ENCODE measurements around the gene CD58. TPM values are rescaled to one million over a fixed set of nuclear protein-coding genes. Genes with fewer than 3 reads are reported as not detected.

Gene CD58
- total and polyA plus RNA-seq, 9 of the 15 experiments (the other 6 are each of a cell fraction or from before 2014, with no cell fraction given): 18.1 to 113 (median 37.4) TPM

DNA sequence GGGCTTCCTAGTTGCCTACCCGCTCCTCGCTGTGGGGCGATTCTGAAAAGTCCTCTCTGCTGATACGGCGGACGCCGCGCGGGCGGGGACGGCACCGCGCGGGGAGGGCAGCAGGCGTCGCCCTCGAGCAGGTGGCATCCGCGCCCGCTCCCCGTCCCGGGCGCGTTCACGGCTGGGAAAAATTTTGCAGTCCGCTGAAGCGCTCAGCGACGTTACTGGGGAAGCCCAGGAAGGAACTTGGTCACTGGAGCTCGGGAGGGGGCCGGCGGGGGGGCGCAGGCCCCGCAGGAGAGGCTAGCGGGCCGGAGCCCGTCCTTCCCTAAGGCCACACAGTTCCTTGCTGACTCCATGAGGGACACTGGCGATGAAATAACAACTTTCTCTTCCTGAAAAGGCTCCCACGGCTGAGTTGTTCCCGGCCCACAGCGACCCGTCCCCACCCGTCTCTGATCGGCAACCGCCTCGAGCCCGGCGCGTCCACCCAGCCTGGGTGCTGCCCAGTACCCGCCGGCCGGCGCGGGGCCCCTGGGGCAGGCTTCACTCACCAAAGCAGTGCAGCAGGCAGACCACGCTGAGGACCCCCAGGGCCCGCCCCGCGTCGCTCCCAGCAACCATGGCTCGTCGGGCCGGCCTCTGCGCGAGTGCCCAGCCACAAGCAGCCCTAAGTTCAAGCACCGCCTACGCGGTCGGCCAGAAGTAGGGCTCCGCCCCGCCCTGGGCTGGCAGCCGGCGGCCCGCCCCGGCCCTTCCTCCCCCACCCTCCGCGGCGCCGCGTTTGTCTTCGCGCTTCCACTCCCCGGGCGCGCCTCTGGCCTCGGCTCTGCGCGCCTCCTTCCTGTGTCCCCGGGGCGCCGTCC, at the start of gene CD58 (continued):
- TF ChIP-seq, protein P1, sequence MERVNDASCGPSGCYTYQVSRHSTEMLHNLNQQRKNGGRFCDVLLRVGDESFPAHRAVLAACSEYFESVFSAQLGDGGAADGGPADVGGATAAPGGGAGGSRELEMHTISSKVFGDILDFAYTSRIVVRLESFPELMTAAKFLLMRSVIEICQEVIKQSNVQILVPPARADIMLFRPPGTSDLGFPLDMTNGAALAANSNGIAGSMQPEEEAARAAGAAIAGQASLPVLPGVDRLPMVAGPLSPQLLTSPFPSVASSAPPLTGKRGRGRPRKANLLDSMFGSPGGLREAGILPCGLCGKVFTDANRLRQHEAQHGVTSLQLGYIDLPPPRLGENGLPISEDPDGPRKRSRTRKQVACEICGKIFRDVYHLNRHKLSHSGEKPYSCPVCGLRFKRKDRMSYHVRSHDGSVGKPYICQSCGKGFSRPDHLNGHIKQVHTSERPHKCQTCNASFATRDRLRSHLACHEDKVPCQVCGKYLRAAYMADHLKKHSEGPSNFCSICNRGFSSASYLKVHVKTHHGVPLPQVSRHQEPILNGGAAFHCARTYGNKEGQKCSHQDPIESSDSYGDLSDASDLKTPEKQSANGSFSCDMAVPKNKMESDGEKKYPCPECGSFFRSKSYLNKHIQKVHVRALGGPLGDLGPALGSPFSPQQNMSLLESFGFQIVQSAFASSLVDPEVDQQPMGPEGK (CRISPR knock-in tag; IDR thresholded peaks at IDR 0.05; ENCODE audit: borderline replicate concordance): no peak
- peak; percentile 57; the same call in 1 of the 2 replicates for TF ChIP-seq PTBP1 (IDR thresholded peaks at IDR 0.05; ENCODE audit: low read depth, low read length)
- no peak for TF ChIP-seq PHB2 (IDR thresholded peaks at IDR 0.05; ENCODE audit: low read depth)
- TF ChIP-seq ZNF830 (CRISPR knock-in tag; IDR thresholded peaks at IDR 0.05): no peak
- peak; percentile 87 for TF ChIP-seq CXXC5 (CRISPR knock-in tag; IDR thresholded peaks at IDR 0.05)
- TF ChIP-seq MYBL2 (IDR thresholded peaks at IDR 0.05; ENCODE audit: low read depth): no peak
- TF ChIP-seq MYBL2 (CRISPR knock-in tag; IDR thresholded peaks at IDR 0.05; ENCODE audit: borderline replicate concordance): no peak
- TF ChIP-seq, protein P2, sequence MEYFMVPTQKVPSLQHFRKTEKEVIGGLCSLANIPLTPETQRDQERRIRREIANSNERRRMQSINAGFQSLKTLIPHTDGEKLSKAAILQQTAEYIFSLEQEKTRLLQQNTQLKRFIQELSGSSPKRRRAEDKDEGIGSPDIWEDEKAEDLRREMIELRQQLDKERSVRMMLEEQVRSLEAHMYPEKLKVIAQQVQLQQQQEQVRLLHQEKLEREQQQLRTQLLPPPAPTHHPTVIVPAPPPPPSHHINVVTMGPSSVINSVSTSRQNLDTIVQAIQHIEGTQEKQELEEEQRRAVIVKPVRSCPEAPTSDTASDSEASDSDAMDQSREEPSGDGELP (CRISPR knock-in tag; IDR thresholded peaks at IDR 0.05; ENCODE audit: borderline replicate concordance): peak; percentile 6; the same call in 1 of the 2 replicates
- TF ChIP-seq ELF1 (tag; IDR thresholded peaks at IDR 0.05): peak; percentile 5; the same call in 1 of the 2 replicates
- peak; percentile 70 for TF ChIP-seq RBBP5 (IDR thresholded peaks at IDR 0.05; ENCODE audit: borderline replicate concordance, insufficient read depth, low read length, poor library complexity, severe bottlenecking)
- TF ChIP-seq ZBTB7A (IDR thresholded peaks at IDR 0.05; ENCODE audit: borderline replicate concordance, control insufficient read depth, low read depth, low read length): peak; percentile 73; the same call in 1 of the 2 replicates
- no peak for TF ChIP-seq ZC3H8 (IDR thresholded peaks at IDR 0.05)
- TF ChIP-seq, protein P3, sequence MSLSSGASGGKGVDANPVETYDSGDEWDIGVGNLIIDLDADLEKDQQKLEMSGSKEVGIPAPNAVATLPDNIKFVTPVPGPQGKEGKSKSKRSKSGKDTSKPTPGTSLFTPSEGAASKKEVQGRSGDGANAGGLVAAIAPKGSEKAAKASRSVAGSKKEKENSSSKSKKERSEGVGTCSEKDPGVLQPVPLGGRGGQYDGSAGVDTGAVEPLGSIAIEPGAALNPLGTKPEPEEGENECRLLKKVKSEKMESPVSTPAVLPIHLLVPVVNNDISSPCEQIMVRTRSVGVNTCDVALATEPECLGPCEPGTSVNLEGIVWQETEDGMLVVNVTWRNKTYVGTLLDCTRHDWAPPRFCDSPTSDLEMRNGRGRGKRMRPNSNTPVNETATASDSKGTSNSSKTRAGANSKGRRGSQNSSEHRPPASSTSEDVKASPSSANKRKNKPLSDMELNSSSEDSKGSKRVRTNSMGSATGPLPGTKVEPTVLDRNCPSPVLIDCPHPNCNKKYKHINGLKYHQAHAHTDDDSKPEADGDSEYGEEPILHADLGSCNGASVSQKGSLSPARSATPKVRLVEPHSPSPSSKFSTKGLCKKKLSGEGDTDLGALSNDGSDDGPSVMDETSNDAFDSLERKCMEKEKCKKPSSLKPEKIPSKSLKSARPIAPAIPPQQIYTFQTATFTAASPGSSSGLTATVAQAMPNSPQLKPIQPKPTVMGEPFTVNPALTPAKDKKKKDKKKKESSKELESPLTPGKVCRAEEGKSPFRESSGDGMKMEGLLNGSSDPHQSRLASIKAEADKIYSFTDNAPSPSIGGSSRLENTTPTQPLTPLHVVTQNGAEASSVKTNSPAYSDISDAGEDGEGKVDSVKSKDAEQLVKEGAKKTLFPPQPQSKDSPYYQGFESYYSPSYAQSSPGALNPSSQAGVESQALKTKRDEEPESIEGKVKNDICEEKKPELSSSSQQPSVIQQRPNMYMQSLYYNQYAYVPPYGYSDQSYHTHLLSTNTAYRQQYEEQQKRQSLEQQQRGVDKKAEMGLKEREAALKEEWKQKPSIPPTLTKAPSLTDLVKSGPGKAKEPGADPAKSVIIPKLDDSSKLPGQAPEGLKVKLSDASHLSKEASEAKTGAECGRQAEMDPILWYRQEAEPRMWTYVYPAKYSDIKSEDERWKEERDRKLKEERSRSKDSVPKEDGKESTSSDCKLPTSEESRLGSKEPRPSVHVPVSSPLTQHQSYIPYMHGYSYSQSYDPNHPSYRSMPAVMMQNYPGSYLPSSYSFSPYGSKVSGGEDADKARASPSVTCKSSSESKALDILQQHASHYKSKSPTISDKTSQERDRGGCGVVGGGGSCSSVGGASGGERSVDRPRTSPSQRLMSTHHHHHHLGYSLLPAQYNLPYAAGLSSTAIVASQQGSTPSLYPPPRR (CRISPR knock-in tag; IDR thresholded peaks at IDR 0.05; ENCODE audit: borderline replicate concordance): no peak
- TF ChIP-seq NUFIP1 (IDR thresholded peaks at IDR 0.05; ENCODE audit: partially characterized antibody): no peak
- peak; percentile 70; the same call in 1 of the 2 replicates for TF ChIP-seq BRD4 (IDR thresholded peaks at IDR 0.05)
